HG03175 (cell line): ENCODE results near the gene TAF11L11.
"Not testable (repeated sequence)": the region's sequence is repeated elsewhere in the genome, so short reads cannot be mapped to it uniquely, and the experiment has no call there.

Experiments used
- ATAC-seq: cut with Tn5 transposase; IDR thresholded peaks from one replicate; pipeline ENCODE4 v1.9.1; 2021; ENCODE audit warnings: mild to moderate bottlenecking, moderate library complexity; ENCODE audit not compliant: unreplicated experiment

Gene TAF11L11

GRCh38 chr5:17603880-17604279 is at the start of gene TAF11L11:
Gene TAF11L11, plus strand, starts transcription at chr5:17604183.
- not testable (repeated sequence) for ATAC-seq

- not testable (repeated sequence) for ATAC-seq
Observed at GRCh38 chr5:17585658-17586057, 18.3 kb upstream of the TAF11L11 start, which contains the start of gene TAF11L7. Gene TAF11L7, minus strand, starts transcription at chr5:17585758.

DNA sequence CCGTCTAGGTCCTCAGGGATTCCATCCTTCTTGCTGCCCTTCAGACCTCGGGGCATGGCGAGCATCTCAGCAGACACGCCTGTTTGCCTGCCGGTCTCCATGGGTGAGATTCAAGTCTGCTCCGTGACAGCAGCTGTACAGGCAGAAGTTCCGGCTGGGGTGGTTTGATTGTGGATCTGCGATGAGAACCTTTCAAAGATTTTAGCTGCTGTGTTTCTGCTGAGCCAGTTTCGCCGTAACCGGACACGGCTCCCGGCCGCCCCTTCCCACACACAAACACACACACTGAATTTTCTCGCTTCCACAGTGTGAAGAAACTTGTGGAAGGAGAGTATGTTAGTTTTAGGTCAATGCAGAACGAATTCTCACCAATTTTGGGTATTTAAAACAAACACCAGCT is 13.1 kb upstream of the TAF11L11 start, which contains the start of gene TAF11L8:
Gene TAF11L8 (minus strand): TSS at position 101 of the 400 bp plus-strand sequence.
- ATAC-seq: not testable (repeated sequence)

GRCh38 chr5:17594255-17594654 is 9.7 kb upstream of the TAF11L11 start, which contains the start of gene TAF11L9:
Gene TAF11L9, minus strand, starts transcription at chr5:17594394.
- not testable (repeated sequence) for ATAC-seq

DNA sequence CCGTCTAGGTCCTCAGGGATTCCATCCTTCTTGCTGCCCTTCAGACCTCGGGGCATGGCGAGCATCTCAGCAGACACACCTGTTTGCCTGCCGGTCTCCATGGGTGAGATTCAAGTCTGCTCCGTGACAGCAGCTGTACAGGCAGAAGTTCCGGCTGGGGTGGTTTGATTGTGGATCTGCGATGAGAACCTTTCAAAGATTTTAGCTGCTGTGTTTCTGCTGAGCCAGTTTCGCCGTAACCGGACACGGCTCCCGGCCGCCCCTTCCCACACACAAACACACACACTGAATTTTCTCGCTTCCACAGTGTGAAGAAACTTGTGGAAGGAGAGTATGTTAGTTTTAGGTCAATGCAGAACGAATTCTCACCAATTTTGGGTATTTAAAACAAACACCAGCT is 6.3 kb upstream of the TAF11L11 start, which contains the start of gene TAF11L10:
Gene TAF11L10 (minus strand): TSS at position 101 of the 400 bp plus-strand sequence.
- not testable (repeated sequence) for ATAC-seq

DNA sequence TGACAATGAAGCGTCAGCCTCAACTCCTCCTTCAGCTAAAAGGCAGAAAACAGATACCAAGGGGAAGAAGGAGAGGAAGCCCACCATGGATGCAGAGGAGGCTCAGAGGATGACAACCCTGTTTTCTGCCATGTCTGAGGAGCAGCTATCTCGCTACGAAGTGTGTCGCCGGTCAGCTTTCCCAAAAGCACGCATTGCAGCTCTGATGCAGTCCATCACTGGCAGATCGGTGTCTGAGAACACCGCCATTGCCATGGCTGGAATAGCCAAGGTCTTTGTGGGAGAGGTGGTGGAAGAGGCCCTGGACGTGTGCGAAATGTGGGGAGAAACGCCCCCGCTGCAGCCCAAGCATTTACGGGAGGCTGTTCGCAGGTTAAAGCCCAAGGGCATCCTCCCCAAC is 968 bp downstream of the TAF11L11 start:
- ATAC-seq: no peak

- not testable (repeated sequence) for ATAC-seq
Observed at GRCh38 chr5:17607461-17607860, 3.5 kb downstream of the TAF11L11 start.

GRCh38 chr5:17610092-17610491 is 6.1 kb downstream of the TAF11L11 start, which contains the start of gene TAF11L12:
Gene TAF11L12, plus strand, starts transcription at chr5:17610392.
- ATAC-seq: not testable (repeated sequence)

- ATAC-seq: no peak
Observed at GRCh38 chr5:17614872-17615605, 11.1 kb downstream of the TAF11L11 start.

DNA sequence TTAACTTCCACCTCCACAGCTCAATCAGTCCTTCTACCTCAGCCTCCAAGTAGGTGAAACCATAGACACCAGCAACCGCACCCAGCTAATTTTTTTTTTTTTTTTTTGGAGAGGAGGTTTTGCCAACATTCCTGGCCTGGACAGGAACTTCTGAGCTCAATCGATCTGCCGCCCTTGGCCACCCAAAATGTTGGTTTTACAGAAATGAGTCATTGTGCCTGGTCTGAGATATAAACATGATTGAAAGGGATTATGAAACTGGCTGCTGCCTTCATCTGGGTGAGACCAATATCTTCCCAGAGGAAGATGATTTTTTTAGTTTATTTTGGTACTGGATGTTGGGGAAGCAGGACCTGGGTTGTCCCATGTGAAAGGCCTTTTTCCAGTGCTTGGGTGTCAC is 15.4 kb downstream of the TAF11L11 start:
- no peak for ATAC-seq

DNA sequence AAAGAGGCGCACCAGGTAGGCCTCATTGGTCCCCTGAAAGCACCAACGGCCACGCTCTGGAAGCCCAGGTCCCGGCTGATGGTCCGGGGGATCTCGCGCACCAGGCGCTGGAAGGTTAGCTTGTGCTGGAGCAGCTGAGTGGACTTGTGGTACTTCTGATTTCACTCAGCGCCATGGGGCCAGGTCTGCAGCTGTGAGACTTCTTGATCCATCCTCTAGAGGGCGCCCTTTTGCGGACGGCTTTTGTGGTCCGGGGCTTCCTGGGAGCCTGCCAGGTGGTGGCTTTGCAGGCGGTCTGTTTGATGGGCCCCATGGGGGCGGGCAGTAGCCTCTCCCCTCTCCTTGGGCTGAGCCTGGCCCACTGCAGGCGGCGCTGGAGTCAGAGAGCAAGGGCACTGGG is 16.6 kb downstream of the TAF11L11 start:
- no peak for ATAC-seq

GRCh38 chr5:17625686-17626085 is 21.7 kb downstream of the TAF11L11 start:
- no peak for ATAC-seq

DNA sequence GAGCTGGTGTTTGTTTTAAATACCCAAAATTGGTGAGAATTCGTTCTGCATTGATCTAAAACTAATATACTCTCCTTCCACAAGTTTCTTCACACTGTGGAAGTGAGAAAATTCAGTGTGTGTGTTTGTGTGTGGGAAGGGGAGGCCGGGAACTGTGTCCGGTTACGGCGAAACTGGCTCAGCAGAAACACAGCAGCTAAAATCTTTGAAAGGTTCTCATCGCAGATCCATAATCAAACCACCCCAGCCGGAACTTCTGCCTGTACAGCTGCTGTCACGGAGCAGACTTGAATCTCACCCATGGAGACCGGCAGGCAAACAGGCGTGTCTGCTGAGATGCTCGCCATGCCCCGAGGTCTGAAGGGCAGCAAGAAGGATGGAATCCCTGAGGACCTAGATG is 27.8 kb downstream of the TAF11L11 start, which contains the start of gene TAF11L13:
Gene TAF11L13 (plus strand): TSS at position 301 of the 400 bp plus-strand sequence.
- ATAC-seq: not testable (repeated sequence)

DNA sequence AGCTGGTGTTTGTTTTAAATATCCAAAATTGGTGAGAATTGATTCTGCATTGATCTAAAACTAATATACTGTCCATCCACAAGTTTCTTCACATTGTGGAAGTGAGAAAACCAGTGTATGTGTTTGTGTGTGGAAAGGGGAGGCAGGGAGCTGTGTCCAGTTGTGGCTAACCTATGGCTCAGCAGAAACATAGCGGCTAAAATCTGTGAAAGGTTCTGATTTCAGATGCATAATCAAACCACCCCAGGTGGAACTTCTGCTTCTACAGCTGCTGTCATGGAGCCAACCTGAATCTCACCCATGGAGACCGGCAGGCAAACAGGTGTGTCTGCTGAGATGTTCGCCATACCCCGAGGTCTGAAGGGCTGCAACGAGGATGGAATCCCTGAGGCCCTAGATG is 30.2 kb downstream of the TAF11L11 start, which contains the start of gene TAF11L14:
Gene TAF11L14 (plus strand): TSS at position 301 of the 400 bp plus-strand sequence.
- no peak for ATAC-seq

- not testable (repeated sequence) for ATAC-seq
Observed at GRCh38 chr5:17649232-17649631, 45.2 kb downstream of the TAF11L11 start.

DNA sequence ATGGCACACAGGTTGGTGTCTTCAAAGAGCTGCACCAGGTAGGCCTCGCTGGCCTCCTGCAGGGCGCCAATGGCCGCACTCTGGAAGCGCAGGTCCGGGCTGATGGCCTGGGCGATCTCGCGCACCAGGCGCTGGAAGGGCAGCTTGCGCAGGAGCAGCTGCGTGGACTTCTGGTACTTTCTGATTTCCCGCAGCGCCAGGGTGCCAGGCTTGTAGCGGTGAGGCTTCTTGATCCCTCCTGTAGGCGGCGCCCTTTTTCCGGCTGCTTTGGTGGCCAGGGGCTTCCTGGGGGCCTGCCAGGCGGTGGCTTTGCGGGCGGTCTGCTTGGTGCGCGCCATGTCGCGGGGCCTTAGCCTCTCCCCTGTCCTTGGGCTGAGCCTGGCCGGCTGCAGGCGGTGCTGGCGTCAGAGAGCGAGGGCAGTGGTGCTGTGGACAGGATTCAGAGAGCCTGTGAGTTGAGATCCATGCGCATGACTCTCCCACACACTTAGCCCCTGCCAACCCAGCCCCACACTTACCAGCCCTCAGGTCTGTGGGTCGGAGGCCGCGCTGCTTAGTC is 51.3 kb downstream of the TAF11L11 start:
- not testable (repeated sequence) for ATAC-seq
